CD1c-positive myeloid dendritic cell (primary cell): Measurements from ENCODE around the gene RPS6KA3.
A peak's percentile ranks its signal among the peaks of the same experiment; 100 is the strongest.
"Not testable (repeated sequence)": the region's sequence is repeated elsewhere in the genome, so short reads cannot be mapped to it uniquely, and the experiment has no call there.

Experiments used
- DNase-seq: peaks from one replicate; pipeline ENCODE4 v3.0.0-alpha.2; 2016; ENCODE audit errors: extremely low spot score

RPS6KA3 gene

GRCh38 chrX:20224814-20225487, 41.8 kb downstream of the RPS6KA3 start:
- DNase-seq = peak; percentile 10

GRCh38 chrX:20221902-20222301, 44.8 kb downstream of the RPS6KA3 start:
- no peak for DNase-seq

GRCh38 chrX:20218836-20219505, 47.7 kb downstream of the RPS6KA3 start:
- DNase-seq = no peak

- DNase-seq = no peak
Observed at GRCh38 chrX:20217906-20218305, 48.8 kb downstream of the RPS6KA3 start.

GRCh38 chrX:20217271-20217670, 49.4 kb downstream of the RPS6KA3 start:
- peak; percentile 21 for DNase-seq

GRCh38 chrX:20215565-20215964, 51.1 kb downstream of the RPS6KA3 start:
- DNase-seq = no peak

GRCh38 chrX:20212486-20213089, 54.1 kb downstream of the RPS6KA3 start:
- no peak for DNase-seq

GRCh38 chrX:20211261-20211786, 55.4 kb downstream of the RPS6KA3 start:
- DNase-seq = no peak

GRCh38 chrX:20205927-20206708, 60.6 kb downstream of the RPS6KA3 start:
- DNase-seq = no peak

GRCh38 chrX:20204351-20204750, 62.4 kb downstream of the RPS6KA3 start:
- no peak for DNase-seq

GRCh38 chrX:20197641-20198210, 69.0 kb downstream of the RPS6KA3 start:
- no peak for DNase-seq

- no peak for DNase-seq
Observed at GRCh38 chrX:20189171-20189570, 77.5 kb downstream of the RPS6KA3 start.

- no peak for DNase-seq
Observed at GRCh38 chrX:20181598-20182329, 84.9 kb downstream of the RPS6KA3 start.

GRCh38 chrX:20177093-20177492, 89.6 kb downstream of the RPS6KA3 start:
- no peak for DNase-seq

GRCh38 chrX:20173856-20174255, 92.9 kb downstream of the RPS6KA3 start:
- DNase-seq = no peak

- DNase-seq = no peak
Observed at GRCh38 chrX:20173313-20173712, 93.4 kb downstream of the RPS6KA3 start.

- DNase-seq = no peak
Observed at GRCh38 chrX:20171887-20172286, 94.8 kb downstream of the RPS6KA3 start.

GRCh38 chrX:20162516-20162915, 104.2 kb downstream of the RPS6KA3 start:
- DNase-seq = not testable (repeated sequence)

GRCh38 chrX:20159797-20160385, 106.8 kb downstream of the RPS6KA3 start:
- no peak for DNase-seq

GRCh38 chrX:20151689-20152088, 115.0 kb downstream of the RPS6KA3 start:
- no peak for DNase-seq

- no peak for DNase-seq
Observed at GRCh38 chrX:20149326-20149725, 117.4 kb downstream of the RPS6KA3 start.
